Stimulated activated CD4-positive, alpha-beta T cell treated with anti-CD3 and anti-CD28 coated beads, Interleukin-4, amount 100 ng/mL, for 1 hour (primary cell): ENCODE measurements around the gene ROR2.

Source experiments
- DNase-seq: peaks from one replicate; pipeline ENCODE4 v3.0.0-alpha.2; 2020

ROR2 gene

DNA sequence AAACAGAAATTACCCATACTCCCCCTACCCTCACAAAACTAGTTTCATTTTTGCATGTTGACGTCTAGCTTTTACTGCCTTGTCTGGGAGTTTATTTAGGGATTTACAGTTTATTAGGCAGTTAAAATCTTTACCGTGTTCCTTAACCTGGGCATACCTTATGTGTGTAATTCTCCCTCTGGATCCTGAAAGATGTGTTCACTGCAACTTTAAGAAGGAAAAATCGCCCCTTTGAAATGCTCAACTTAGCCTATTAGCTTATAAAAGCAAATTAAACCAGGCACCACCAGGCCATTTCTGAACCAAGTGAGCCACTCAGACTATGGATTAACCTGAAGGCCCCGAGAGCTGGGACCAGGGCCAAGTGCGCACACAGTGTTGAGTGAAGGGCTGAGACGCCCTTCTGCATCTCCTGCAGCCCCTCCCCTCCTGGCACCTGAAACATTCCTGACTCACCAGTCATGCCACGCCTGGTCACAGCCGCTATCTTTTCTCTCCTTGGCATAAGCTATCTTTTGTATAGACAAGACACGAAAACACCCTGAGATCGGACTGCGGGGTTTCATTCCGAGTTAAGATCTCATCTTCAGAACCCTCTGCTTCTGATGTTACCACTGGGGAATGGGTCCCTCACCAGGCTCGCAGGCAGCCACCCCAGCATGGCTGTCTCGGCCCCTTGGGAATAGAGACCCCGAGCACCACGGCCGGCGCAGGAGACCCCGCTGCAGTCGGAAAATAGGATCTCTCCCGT, 111.9 kb downstream of the ROR2 start:
- DNase-seq, result no peak

DNA sequence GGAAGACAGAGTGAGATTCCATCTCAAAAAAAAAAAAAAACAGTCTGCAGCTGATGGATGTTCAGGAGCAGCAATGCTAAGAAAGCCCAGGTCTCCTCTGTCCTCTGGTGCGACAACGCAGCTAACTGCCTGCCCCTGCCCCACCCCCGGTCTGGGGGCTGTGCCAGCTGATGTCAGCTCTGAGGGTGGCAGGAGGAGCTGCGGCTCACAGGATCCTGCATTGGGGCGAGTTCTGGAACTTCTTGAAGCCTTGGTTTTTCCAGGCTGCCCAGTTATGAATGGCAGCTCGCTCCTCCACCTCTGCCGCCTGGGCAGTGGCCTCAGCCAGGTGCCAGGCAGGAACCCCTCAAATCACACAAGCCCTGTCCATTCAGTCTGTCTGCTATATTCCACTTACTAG, 113.5 kb downstream of the ROR2 start:
- DNase-seq, result no peak

DNA sequence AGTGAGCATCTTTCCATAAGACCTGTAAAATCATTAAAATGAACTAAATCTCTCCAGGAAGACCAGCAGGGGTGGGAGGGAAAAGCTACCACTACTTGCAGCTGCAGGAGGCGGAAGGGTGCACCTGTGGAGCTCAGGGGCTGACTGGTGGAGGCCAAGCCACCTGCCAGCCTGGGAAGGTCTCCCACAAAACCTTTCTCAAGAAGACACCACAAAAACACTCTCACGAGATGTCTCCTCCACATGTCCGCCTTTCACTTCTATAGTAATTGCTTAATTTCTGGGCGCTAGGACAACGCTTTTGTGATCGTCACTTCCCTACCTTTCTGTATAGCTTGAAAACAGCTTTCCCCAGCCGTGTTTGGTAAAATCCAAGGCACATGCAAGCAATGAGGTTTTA, 114.4 kb downstream of the ROR2 start:
- DNase-seq, result no peak

DNA sequence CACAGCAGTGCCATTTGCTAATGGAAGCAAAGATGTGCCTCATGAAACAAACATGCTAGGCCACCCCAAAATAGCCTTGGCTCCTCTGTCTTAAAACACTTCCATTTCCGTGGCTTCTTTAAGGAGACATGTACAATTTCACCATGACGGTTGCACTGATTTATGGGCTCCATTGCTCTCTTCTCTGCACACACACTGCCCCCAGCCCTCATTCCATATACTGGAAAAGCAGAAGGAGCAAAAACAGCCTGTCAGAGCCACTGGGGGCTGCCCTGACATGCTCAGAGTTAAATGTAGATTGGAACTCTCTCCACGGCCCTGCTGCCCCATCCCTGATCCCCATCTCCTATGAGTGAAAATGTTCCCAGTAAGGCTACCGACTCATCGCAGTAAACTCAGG, 114.8 kb downstream of the ROR2 start:
- no peak for DNase-seq

DNA sequence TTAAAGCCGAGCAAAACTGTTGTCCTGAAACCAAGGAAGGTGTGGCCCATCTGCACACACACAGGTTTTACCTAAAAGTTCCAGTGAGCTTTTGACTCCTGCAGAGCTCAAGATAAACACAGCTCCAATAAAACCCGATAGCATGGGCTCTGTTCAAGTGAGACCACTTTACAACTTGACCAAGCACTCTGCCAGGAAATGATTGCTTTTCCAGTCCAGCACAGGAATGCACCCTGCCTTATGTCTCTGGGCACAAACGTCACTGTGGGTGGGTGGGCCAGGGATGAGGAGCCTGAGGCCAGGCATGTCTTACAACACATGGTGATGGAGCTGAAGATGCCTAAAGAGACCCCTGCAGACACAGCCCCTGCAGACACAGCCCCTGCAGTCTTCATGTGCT, 115.3 kb downstream of the ROR2 start:
- DNase-seq, result no peak

DNA sequence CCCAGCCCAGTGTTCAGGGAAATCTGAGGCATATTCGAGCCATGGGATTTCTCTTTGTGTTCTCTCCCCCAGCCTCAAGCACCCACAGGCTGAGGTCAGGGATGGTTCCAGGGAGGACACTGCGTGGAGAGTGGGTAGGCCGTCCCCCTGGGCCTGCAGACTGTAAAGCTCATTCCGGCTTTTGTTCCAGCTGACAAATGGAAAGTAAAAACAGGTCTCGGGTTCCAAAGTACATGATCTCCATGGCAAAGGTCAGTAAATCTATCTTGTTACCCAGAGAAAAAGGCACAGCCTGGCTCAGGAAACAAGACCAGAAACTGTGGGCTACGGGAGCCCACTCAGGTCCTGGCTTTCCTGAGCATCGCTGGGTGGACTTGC, 116.2 kb downstream of the ROR2 start:
- DNase-seq, result no peak

DNA sequence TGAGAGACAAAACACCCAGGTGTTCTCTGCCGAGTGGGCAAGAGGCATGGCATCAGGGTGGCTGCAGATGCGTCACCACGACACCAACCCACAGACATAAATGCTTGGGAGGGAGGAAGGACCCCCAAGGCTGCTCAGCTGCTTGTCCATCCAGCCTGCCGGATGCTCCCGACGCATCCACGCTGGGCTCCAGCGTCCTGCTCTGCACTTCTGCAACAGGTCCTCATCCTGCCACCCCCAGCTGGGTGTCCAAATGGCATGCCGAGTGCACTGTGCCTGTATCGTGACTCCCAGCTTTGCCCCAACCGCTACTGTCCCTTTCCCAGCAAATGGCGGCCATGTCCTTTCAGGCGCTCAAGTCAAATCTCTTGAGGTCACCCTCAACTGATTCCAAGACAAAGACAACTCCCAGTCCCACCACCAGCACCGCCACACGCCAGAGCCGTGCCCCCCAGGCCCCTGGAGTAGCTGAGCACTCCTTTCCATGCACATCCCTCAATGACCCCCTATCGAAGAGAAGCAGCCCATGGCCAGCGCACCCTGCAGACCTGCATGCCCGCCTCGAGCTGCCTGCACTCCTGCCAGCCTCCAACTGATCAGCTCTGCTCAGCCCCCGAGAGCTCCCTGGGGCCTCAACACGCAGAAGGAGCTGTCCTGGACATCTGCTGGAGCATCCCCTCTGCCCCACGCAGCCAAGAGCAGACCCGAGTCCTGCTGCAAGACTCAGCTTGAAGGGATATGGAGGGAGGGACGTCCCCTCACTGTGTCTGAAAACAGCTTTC, 116.7 kb downstream of the ROR2 start:
- no peak for DNase-seq

DNA sequence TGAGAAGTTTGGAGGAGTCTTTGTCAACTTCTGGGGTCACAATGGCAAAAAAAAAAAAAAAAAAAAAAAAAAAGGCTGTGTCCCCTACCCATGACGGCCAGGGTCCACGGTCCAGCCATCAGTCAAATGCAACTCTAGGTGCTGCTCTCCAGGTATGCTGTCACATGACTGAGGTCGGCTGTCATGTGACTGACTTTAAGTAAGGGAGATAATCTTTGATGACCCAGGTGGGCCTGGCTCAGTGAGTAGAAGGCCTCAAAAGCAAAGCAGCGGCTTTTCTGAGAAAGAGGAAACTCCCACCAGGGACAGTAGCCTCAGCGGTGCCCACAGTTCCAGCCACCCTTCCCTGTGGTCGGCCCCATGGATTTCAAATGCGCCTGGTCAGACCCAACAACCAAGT, 117.7 kb downstream of the ROR2 start:
- no peak for DNase-seq

DNA sequence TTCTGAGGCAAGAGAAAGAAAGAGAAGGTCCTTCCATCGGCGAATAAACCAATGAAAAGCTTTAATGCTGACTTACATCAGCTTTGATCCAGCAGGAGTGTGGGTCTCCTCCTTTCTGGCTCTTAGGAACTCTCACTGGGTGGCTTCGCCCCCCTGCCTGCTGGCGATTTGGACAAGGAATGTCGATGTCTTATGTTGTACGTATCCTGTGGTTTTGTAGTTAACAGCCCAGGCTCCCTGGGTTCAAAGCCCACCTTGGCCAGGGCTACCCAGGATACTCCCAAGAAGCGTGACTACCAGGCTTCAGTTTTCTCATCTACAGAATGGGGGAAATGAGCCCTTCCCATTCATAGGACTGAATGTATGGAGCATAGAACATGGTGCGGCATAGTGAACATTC, 124.2 kb downstream of the ROR2 start:
- no peak for DNase-seq

DNA sequence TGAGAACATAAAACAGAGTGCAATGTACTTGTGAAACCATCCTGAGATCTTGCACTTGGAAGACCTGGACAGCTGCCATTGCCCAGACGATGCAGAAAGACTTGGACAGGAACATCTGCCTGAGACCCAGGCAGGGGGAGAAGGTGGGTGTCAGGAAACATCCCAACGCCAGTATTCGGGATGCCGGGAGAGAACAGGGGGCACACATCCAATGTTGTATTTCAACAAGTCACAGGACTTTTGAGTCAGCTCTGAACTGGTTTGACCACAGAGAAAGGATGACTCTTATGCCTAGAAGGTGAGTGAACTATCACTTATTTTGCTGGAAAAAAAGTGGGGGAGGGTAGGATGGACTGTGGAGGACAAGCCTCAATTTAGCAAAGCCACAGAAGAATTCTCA, 124.6 kb downstream of the ROR2 start:
- no peak for DNase-seq

DNA sequence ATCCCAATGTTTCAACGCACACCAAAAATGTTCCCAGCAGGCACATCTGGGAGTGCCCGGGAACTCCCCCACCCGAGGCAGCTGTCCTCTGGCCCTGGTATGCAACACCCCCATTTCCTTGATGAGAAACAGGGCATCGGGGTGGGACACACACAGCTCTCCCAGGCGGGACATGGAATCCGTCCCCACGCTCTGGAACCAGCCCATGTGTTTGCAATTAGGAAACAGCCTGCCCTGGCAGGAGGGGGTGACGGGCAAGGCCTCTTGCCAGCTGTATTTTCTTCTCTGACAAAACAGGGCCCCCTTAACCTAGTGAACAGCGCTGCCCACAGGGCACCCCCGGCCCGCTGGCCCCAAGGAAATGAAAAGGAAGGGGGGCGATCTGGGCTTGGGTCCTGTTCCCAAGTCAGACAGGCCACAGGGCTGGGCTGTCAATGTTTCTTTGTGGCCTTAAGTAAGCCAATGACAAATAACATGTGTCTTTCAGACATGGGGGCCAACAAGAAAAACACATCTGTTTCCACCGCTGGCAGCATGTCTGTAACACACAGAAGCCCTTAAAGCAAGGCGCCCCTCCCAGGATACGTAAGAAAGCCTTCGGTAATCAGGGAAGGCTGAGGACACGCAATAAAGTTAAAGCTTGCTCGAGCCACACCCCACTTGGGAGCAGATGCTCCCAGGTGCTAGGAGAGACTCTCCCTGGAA, 125.3 kb downstream of the ROR2 start:
- DNase-seq, result no peak

DNA sequence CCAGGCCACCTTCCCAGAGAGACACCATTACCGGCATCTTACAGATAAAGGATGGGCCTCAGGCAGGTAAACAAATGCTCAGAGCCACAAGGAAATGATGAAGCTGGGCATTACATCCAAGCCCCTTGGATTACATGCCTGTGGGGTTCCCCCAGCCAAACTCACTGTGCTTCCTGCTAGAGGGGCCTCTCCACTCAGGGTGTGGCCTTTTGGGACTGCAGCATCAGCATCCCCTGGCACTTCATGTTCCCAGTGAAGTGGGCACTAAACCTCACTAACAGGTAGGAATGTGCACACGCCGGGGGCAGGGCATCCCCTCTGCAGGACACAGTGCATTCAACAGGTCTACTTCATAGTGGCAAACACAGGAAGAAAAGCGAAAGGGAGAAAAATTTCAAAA, 125.9 kb downstream of the ROR2 start:
- DNase-seq, result no peak

DNA sequence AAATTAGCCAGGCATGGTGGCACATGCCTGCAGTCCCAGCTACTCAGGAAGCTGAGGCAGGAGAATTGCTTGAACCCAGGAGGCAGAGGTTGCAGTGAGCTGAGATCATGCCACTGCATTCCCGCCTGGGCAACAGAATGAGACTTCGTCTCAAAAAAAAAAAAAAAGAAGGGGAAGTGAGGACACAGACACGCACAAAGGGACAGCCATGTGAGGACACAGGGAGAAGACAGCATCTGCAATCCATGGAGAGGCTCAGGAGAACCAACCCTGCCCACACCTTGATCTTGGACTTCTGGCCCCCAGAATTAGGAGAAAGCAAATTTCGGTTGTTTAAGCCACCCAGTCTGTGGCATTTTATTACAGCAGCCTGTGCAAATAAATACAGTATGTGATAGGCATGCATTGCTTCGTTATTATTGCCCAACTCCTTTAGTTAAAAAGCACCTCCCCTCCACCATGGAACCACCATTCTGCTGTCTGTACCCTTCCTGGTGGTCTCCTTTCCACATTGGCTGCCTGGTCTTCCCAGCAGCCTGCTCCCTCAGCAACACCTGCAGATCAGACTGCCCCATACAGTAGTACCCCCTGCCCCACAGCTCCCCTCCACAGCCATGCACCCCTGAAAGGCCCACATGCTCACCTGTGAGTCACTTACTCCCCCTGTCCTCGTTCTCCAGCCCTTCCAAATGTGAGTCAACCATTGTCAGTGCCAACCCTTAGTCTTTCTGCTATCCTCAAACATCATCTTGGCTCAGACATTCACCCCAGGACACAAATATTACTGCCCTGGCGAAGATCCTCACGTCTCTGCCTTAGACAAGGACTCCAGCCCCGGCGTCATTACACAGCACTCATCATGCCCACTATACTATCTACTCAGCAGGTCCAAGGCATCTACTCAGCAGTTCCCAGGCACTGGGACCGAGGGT, 128.8 kb downstream of the ROR2 start:
- DNase-seq, result no peak

DNA sequence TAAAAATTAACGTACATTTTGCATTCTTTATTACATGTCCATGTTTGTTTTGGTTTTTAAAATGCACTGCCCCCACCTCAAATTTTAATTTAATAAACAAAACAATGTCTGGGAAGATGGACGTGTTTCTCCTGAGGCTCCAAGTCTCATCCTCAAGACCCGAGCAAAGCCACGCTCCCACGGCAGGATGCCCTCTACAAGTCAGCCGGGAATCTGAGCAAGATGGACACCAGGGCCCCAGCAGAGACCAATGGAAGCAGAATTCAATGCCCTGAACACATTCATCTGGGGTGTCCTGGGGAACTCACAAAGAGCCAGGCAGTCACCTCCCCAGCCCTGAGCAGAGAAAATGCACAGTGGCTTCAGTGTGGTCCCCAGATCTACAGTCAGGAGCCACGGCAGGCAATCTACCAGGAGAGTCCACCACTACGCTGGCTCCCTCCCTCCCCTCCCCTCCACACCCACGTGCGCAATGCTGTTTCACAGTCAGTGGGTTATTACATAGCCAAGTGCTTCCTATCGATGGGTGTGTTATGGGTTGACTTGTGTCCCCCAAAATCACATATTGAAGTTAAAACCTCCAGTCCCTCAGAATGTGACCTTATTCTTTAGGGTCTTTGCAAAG, 129.8 kb downstream of the ROR2 start:
- no peak for DNase-seq

DNA sequence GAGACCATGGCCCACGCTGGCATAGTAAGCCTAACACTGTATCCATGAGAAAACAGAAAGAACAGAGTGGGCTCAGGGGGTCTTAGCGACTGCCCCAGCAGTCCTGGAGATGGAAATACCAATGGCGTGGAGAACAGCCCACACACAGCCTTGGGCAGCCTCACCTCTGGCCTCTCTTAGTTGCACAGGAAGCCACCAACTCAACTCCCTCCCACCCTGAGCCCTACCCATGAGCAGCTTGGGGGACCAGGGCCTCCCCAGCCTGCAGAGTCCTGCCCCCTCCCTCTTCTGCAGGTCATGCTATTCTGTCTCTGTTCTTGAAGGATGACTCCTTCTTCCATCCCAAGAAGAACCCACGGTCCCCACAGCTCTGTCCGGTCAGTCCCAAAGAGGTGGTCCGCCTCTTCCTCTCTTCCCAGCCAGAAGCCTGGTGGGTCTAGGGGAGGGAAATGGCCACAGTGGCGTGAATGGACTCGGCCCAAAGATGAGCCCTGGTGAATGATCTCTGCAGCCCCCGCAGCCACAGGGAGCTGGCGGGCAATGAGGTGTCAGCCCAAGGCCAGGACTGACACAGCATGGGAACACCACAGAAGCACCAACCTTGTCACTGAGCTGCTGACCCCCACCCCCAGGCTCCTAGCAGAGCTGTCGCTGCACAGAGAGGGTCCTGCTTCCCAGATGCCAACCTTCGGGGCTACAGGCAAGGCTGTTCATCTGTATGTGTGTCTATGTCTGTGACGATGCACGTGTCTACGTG, 131.2 kb downstream of the ROR2 start:
- DNase-seq, result no peak

DNA sequence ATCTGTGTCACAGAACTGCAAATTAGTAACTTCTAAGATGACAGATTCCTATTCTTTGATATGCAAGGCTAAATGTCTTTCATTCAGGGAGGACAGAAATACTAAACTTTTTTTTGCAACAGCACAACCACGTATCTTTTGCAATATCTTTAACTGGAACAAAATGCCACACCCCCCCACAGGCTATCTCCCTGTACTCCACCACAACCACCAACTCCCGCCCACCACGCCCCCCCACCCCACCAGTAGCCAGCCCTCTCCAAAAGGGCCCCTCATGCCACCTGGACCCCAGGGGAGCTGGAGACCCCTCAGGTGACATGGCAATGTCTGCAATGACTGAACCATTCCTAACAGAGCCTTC, 131.8 kb downstream of the ROR2 start:
- DNase-seq, result no peak

DNA sequence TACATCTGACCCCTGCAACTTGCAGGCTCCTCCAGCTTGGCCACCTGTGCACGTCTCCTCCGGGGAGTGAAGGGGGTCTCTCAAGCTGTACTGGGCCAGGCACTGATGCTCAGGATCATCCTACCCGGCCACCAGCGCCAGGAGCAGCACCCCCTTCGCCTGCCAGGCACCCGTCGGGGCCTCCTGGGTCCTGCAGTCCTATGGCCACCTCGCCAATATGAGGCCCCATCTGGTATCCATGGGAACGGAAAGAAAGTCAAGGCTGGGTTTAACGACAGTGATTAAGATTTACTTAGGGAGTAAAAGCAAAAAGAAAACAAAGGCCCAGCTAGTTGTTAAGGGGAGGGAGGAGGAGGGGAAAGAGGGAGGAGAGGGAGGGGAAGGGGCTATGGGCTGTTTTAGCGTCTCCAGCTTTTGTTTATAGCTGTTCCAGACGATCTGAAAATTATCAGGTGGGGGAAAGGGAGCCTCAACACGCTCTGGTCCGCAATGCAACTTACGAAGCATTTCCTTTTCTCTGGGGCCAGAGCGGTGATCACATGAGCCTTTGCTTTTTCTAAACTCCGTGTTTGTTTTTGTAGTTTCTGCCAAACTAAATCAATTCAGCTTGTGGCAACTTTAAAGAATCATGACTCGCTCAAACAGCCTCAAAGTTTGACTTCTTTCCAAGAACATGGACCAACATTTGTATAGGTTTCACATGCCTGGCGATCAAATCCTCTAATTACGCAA, 132.4 kb downstream of the ROR2 start:
- DNase-seq, result no peak

DNA sequence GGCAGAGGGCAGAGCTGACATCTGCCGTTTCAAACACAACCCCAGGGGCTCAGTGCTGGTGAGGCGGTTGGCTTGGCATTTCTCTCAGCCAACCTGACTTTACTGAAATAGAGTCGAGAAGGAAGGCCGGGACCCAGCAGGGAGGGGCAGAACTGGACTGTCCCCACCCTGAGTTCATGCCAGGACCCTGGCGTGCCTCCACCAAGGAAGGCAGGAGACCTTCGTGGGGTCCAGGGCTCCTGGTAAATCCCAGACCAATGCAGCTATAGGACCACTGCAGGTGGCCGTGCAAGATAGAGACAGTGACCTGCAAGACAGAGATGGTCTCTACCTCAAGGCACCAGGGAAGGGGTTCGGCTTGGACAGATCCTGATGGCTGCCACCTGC, 132.9 kb downstream of the ROR2 start:
- DNase-seq, result no peak

DNA sequence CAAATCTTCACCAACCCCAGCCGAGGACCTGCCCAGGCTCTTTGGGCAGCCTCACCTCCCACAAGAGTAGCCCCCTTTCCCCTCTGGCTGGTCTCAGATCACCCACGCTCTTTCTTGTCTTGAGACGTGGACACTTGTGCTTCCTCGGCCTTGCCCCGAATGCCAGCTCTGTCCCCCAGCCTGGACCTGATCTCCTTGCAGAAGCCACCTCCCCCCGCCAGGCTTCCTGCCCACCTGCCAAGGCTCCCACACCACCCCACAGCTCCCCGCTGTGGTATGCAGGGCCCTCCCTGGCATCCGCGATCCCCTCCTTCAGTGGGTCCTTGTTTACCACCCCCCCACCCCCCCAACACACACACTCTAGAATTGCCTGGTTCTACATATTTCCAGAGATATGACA, 133.7 kb downstream of the ROR2 start:
- no peak for DNase-seq

DNA sequence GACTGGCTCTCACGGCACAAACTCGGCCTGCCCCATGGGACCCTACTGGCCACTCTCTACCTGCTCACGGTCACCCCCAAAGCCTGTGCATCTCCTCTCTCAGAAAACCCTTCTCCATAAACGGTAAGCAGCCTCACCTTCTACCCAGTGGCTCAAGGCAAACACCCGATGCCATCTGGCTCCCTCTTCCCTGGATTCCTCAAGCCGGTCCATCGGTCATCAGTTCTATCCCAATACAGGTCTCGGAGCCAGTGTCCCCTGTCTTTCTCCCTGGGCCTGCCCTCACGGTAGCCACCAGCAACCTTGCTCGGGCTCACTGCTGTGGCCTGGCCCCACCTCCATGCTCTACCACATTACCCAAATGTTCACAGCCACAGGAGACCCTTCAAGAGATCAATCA, 134.1 kb downstream of the ROR2 start:
- DNase-seq, result no peak

DNA sequence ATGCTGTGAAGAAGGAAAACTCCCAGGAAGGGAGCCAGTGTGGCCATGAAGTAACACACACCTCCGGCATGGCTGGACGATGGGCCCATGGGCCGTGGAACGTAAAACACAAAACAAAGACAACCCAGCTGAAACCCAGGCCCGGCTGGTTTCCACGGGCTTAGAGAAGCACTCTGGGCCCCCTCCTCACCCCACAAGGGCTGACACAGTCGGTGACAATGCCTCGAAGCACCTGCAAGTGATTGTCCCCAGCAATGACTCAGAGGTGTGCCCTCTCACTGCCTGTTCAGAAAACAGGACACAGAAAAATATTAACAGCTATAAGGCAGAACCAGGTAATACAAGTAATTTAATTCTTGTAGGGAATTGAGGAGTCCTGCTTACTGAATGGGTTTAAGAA, 135.3 kb downstream of the ROR2 start:
- no peak for DNase-seq
